HG02973 (cell line): ENCODE measurements around the gene TCF7L2.

Source experiments
- ATAC-seq: cut with Tn5 transposase; IDR thresholded peaks from one replicate; pipeline ENCODE4 v1.9.1; 2021; ENCODE audit warnings: moderate library complexity; ENCODE audit not compliant: unreplicated experiment

TCF7L2 gene

DNA sequence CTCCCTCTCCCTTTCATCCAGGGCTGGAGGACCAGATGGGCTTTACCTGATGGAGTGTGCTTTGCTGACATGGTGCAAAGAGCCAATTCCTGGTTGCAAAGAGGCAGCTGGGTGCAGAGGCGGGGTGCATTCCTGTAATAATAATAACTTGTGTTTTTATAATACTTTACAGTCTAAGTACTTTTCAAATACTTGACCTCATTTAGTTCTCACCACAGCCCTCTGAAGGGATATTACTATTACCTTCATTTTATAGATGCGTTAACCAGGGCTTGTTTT, 70.4 kb downstream of the TCF7L2 start:
- no peak for ATAC-seq

DNA sequence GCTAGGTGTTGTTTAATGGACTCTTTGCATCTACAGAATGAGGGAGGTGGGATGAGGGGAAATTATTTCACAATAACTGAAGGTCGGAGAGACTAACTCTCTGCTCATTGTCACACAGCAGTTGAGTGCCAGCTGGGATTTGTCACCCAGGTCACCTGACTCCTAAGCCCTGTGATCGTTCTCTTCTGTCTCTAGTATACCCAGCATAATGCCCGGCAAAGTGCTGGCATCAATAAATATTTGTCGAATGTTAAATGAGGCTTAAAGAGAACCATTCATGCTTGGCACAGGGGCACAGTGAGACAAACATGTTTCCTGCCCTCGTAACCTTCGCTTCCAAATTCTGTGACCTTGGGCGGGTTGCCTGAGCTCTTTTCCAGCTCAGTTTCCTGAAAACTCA, 70.8 kb downstream of the TCF7L2 start:
- ATAC-seq = no peak

DNA sequence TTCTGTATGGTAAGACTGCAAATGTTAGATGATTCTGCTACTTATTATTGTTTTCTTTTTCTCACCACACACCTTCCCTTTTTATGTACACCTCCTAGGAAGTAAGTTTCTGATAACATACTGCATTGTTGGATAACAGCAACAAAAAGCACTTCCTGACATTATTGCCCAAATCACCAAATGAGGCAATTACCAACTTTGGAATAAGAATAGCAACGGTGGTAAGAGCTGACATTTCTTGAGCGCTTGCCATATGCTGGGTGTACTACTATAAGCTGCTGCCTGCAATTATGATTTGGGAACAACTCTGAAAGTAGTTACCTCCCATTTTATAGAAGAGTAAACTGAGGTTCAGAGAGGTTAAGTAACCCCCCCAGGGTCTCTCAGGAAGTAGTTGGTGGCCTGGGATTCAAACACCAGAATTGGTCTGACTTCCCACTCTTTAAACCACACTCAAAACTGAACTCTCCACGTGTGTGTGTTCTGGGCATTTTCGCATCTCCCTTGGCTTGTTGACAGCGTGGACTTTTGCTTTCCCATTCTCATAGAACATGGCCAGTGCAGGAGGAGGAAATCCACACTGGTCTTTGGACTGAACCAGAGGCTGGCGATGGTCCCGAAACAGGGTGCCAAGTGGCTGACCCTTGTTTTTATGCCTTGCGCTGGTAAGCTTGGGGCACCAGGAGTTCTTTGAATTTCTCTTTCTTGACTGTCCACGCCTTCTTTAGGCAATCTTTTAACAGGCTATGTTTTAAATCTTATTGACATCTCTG, 71.4 kb downstream of the TCF7L2 start:
- ATAC-seq = no peak

DNA sequence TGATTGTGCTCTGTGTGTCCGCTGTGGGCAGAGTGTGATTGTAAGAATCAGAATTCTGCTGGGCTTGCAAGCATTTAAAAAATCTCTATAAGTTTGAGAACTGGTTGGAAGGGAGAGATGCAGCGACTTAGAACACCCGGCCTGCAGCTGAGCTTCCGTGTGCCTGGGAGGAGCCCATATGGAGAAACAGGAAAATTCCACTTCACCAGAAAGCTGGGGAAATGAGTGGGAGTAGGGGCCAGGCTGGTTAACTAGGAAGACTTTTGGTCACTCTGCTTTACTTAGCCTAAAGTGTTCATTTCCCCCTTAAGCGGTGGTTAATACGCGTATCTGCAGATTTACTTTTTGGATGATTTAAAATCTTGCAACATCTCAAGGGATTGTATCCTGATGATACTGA, 72.2 kb downstream of the TCF7L2 start:
- no peak for ATAC-seq

DNA sequence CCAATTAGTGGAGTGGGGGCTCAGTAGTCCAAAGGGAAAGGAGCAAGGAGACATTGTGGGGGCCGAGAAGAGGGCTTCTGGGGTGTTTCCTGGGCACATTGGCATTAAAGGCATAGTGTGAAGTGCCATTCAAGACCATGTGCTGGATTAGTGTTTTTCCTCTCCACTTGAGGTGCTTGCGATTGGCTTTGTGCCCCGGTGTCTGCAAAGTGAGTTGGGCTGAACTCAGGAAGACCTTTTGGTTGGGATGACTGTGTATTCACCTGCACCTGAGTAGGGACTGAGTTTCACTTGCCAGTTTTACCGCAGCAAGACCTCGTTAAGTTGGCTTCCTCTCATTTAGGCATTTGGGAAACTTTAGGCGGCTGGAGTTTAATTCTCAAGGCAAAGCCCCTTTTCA, 73.0 kb downstream of the TCF7L2 start:
- ATAC-seq = no peak

DNA sequence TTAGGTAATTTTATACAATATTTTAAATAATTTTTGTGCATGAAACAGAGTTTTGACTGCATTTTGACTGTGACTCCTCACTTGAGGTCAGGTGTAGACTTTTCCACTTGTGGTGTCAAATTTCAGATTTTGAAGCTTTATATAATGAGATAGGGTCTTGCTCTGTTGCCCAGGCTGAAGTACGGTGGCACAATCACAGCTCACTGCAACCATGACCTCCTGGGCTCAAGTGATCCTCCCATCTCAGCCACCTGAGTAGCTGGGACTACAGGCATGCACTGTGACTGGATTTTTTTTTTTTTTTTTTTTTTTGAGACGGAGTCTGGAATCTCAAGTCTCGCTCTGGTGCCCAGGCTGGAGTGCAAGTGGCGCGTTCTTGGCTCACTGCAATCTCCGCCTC, 74.9 kb downstream of the TCF7L2 start:
- ATAC-seq = no peak

DNA sequence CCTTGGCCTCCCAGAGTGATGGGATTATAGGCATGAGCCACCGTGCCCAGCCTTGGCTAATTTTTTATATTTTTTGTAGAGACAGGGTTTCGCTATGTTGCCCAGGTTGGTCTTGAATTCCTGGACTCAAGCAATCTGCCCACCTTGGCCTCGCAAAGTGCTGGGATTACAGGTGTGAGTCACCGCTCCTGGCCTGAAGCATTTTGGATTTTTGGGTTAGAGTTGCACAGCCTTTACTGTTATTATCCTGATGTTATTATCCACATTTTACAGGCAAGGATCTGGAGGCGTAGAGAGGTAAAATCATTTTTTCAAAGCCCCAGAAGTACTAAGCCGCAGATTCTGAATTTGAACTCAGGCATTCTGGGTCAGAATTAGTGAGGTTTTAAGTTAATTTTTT, 75.4 kb downstream of the TCF7L2 start:
- no peak for ATAC-seq

DNA sequence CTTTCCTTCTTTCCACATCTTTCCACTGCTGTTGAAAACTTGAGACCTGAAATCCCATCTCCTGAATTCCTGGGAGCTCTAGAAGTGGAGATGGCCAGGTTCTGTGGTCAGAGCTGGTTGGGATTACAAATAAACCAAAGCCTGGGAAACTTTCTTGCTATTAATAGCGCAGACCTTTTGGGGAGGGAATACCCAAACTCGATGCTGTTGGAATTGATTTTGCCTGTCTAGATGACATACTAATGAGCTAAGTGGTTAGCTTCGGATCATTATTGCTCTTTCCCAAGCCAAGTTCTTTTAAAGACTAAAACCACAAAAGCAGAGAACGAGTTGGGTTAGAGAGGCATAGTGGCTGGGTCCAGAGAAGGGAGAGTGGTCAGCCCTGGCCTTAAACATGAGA, 76.6 kb downstream of the TCF7L2 start:
- no peak for ATAC-seq

DNA sequence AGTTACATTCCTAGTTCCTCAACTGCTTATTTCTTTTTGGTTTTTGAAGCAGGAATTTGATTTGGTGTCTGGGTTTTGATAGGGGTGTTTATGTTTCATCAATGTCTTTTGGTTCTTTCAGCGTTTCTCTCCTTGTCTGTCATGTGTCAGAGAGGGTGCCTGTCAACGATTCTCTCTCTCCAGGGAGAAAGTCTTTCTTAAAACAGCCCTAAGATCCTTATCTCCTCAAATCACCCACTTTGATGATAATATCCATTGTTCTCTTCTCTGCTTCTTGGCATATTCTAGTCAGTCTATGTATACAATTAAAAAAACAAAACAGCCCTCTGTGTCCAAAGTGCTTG, 77.2 kb downstream of the TCF7L2 start:
- ATAC-seq = no peak

DNA sequence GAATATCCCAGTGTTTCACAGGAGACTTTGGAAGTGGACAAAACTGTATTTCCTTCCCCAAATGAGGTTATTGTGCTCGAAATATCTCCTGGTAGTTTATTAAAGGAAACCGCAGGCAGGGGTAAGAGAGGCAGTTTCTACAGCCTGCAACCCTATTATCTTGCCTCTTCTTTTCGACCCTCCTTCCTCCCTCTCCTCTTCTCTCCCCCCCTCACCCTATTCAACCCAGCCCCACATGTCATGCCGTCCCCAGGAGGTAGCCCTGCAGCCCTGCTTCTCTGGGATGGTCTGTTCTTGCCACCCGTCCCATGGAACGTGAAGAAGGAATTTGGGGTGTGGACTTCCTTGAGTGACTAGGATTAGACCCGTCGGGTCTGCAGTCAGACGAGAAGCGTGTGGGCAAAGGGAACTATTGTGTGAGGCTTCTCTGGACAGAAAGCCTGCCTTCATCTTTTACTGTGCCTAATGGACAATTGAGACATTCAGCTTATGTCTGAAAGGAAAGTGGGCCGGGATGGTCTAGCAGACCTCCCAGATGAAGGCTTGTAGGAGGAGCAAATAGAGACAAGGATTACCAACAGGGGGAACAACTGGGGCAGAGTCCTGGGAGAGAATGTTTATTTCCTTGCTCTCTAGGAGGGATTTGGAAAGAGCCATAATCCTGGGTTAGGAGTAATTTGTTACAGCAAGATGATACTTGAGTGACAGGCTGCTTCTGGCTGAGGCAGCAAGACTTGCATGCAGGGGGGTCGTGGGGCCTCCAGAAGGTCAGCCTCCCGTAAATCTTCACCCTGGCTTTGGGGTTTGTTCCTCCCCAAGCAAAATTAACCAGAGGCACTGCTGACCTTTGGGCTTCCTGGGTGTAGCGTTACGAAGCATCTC, 77.8 kb downstream of the TCF7L2 start:
- no peak for ATAC-seq

DNA sequence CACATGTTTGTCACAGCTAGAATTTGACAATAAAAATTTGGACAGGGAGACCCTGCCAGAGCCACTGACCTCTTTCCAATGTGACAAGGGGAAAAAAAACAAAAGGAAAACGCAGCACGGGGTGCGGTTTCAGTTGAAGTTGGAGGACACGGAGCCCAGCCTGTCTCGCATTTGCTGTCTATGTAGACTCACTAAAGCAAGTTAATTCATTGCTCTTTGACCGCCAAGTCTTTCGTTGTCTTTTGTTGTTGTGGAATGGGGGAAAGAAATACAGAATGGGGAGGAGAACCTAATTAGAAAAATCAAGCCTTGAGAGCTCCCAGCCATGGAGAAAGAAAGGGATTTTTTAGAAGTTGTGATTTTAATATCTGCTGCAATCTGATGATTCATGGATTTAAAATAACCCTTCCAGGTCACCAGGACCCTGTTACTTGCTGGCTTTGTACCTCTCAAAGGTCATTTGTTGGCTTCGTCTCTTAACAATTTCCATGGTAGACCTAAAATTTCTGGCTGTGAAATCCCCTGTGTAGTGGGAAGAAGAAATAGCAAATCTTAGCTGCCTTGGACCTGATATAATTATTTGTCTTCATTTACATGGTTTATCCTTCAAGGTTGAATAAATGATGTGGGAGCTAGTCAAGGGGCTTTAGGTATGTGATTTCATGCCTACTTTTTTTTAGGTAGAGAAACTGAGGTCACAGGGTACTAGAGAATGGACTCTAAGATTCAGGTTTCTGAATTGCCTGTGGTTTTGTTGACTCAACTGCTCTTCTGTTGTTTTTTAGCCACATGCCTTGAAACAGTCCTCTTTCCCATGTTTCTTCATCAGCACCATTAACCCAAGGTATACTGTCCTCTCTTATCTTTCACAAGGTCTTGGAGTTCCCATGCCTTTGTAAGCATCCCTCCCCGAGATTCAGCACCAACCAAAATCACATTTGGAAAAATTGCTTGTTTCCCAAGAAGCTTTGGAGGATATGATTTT, 78.7 kb downstream of the TCF7L2 start:
- no peak for ATAC-seq

DNA sequence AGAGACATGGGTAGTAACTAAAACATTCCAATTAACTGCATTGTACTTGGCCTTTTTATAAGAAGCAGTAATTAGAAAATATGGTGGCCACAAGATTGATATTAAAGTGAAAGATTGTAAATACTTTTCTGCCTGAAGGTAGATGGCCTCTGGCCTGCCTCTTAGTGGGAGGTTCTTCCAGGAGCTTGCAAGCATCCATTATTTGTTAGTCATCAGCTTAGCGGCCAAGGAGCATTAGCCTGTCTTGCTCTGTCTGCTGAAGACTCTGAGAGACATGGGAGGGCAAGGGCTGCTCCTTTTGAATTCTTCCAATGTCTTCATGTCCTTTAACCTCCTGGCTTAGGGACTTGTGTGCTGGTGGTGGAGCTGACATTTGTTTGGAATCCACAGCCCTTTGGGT, 80.4 kb downstream of the TCF7L2 start:
- no peak for ATAC-seq

DNA sequence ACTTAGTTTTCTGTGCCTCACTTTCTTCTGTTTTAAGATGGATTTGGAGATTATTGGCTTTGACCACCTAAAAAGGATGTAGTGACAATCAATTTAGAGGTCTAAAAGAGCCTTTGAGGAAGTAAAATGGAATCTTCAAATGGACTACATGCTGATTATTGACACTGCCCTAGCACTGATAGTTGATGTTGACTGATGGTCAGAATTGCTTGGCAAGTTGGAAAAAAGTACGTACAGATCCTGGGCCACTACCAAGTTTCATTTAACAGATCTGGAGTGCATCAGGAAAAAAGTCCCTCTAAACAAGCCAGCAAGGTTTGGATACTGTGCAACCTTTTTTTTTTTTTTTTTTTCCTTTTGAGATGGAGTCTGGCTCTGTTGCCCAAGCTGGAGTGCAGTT, 81.1 kb downstream of the TCF7L2 start:
- no peak for ATAC-seq

DNA sequence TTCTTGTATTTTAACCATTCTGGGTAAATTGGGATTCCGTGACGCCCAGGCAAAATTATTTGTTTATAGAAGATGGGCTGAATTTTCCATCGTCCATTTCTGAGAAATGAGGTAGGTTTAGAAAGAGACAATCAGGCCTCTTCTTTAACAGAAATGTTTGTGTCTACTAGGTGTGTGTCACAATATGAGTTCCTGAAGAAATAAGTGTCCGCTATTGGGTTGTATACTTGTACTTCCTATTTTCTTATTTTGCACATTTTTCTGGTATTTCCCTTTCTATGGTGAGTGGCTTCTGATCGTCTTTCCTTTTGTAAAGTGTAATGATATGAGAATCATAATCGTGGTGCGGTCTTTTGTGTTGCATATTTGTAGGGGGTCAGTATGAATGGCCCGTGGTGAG, 83.9 kb downstream of the TCF7L2 start:
- ATAC-seq = no peak

DNA sequence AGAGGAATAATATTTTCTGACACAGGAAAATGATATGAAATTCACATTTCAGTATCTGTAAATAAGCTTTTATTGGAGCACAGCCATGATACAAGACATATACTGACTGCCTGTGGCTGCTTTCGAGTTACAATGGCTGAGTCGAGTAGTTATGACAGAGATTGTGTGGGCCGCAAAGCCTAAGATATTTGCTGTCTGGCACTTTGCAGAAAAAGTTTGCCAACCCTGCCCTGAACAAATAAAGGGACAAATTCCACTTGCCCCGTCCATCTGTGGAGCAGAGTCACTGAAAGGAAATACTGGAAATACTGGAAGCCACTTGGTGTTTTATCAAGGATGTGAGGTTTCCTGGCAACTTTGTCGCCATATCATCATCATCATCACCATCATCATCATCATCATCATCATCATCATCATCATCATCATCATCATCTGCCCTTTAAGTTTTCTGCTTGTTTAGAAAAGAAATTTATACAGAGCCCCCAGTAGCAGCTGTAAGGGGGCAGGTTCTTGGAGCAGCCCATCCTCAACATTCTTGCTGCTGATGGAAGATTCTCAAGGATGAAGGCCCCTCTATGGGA, 85.8 kb downstream of the TCF7L2 start:
- ATAC-seq = no peak

DNA sequence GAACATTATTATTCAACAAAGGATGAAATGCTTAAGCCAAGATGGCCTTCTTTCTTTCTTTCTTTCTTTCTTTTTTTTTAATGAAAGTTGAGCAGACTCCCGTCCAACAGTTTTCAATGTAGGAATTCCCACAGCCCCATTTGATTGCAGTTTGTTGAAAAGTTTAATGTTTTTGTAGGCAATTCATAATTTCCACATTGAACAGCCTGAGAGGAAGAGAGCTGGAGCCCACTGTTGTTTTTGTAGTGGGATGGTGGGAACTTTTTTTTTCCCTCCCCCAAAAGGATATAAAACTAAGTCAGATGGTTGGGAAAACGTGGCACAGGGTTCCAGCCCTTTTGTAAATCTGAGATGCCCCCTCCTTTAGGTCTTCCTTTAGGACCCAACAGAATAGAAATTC, 86.6 kb downstream of the TCF7L2 start:
- no peak for ATAC-seq

DNA sequence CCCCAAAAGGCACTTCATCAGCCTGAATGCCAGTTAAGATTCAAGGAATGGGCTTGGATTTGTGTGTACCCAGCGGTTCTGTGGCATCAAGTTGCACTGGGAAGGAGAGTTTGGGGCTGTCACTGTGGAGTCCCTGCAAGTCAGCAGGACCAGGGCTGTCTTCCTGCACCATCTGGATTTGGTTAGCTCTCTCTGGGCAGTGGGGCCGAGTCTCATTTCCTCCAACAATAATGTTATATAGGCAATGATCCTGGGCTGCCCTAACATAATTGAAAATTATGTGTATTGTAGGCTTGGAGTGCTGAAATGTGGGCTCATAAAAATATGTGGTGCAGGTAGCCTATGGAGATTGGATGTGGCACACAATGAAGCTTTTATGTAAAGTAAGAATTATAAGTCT, 87.2 kb downstream of the TCF7L2 start:
- ATAC-seq = no peak

DNA sequence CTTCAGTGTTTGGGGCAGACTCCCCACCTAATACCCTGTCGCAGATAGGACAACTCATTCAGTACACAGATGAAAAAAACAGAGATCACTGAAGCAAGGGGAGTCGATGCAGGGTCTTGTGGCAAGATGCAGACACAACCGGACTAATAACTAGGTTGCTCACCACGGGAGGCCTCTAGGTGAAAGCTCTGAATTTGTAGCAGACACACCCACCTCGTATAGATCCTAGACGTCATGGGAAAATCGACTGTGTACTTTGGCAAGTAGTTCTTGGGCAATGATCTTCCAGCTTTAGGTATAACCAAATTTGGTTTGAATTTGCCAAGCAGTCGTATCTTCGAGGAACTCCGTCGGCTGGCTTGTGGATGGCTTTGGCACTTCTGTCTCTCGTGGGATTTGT, 88.1 kb downstream of the TCF7L2 start:
- ATAC-seq = no peak

DNA sequence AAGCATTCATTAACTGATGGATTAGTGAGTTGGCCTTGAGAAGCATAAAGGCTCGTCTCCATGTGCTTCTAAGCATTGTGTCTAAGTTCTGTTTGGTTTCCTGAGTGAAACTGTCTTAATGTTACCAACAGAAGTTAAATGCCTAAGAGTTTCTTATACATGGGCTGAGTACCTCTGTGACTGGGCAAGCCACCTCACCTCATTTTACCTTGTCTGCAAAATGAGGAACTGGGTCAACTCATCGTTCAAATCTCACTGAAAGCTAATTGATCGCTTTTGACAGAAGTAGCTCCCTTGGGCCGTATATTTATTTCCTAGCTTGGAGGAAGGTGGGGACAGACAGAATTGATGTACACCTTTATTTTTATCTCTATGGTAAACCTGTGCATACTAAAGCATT, 88.9 kb downstream of the TCF7L2 start:
- no peak for ATAC-seq

DNA sequence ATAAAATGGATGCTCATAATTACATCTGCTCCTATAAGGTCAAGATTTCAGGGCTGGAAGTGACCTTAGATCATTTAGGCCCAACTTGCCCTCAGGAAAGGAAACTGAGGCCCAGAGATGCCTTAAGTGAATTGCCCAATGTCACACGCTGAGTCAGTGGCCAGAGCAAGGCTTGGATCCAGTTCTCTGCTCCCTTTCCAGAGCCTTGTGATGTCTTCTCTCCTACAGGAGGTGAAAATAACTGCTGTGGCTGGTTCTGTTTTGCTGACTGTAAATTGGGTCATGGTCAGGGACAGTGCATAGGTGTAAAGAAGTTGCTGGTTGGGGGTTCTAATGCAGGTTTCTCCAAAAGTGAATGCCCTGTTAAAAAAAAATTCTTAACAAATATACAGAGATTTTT, 91.3 kb downstream of the TCF7L2 start:
- ATAC-seq = no peak
